HG03097 (cell line): ENCODE measurements around the gene P3H1.

Experiments
- ATAC-seq: cut with Tn5 transposase; IDR thresholded peaks from one replicate; pipeline ENCODE4 v1.9.1; 2021; ENCODE audit not compliant: unreplicated experiment, low FRiP score

The P3H1 gene

DNA sequence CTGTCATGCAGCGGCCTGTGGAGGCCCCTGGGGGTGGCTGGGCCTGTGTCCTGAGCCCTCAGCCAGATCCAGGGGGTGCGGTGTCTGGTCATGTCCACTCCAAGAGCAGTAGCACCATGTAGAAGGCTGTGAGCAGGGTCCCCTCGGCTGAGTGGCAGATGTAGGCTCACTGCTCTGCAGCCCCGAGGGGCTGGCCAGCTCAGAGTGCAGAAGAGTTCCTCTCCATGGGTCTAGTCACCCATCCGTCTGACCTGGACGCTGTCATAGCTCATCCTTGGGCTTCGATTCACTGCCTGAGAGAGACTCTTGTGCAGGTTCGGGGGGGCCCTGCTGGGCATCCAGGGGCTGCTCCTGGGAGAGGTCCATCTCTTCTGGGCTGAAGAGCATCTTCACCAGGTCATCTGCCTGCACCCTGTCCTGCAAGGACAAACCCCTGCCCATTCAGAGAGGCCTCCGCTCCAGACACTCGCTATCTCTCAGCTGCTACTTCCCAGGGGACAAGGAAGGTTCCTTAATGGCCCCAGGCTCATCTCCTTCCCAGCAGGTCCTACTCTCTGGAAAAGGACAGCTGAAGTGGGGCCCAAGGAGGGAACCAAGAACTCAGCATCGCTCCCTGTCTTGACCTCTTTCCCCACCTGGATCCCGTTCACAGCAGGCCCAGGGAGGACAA lies 20.3 kb downstream of the P3H1 start:
- no peak for ATAC-seq

DNA sequence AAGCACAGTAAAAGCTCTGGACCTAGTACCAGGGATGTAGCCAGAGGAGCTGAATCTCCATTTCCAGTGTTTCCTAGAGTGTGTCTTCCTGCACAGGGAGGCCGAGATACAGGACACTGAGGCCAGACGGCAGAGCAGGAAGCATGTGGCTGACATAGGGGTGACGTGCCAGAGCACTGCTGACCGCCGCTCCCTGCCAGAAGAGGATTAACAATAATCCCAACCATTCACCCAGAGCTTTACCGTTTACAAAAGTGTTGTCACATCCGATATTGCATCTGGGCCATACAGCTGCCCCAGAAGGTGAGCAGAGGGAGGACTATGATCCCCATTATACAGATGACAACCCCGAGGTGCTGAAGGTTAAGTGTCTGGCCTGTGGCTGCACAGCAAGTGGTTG lies 21.0 kb downstream of the P3H1 start:
- ATAC-seq = no peak

DNA sequence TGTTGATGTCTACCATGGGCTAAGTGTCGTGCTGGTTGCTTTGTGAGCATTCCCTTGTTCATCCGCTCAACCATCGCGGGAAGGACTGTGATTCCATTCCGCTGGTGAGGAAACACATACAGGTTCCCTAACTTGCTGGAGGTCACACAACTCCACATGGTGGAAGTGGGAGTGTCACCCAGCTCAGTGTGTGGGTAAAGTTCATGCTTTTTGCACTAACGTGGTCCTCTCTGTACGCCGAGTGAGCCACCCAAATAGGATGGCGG lies 22.7 kb downstream of the P3H1 start:
- ATAC-seq = no peak

DNA sequence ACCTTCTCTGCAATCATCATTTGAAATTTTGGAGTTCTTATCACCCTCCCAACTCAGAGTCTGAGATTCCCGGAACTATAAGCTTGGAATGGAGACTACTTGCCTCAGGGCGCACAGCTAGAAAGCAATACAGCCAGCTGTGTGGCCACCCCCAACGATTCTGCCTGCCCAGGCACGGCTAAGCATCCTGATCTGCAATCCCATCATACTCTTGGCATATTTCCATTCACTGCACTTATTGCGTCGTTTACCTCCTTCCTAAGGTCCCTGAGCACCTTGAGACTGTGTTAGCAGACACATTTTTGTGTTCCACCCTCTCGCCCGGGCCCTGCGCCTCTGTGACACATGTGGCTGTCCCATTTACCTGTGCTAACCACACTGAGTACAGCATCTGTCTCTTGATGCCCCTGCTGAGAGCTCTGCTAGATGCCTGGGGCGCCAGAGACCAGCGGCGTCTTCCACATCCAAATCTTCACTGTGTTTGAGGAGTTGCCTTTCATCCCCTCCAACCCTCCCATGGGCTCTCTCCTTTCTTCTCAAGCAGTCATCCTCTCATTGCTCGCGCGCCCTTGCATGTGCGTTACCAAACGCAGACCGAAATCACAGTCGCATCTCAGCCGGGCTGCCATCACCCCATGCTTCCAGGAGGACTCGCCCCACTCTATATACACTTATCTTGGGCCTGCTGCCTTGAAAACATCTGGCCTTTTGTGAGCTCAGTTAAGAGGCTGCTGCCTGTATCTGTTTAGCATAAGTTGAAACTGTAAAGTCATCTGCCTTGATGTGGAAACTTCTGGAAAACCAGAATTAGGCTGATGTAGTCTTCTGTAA lies 23.3 kb downstream of the P3H1 start:
- ATAC-seq = no peak

DNA sequence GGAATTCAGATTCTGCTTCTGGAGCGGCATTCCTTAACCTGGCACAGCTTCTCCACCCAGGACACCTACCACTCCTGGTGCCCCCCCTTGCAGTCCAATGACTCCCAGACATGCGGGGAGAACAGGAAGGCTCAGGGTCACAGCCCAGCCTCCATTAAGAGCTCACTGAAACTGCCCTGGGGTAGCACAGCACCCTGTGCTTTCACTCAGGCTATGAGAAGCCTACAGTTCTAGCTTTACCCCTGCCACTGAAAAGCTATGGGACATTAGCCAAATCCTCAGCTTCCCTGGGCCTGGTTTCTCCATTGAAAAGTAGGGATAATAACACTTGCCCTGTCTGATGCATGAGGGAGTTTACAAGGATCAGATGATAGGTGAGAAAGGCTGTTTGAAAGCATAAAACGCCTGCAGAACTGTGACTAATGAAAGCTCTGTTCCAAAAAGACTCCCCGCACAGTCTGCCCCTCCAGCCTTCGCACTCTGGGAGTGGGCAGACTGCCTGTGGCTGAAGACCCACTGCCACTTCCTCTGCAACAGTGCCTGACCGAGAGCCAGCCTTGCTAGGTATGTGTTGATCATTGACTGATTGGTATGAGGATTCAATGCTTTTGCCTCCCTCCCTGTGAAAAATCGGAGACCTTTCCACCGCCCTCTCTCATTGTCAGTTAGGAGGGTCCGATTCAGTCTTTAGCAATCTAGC lies 24.1 kb downstream of the P3H1 start:
- ATAC-seq = no peak

DNA sequence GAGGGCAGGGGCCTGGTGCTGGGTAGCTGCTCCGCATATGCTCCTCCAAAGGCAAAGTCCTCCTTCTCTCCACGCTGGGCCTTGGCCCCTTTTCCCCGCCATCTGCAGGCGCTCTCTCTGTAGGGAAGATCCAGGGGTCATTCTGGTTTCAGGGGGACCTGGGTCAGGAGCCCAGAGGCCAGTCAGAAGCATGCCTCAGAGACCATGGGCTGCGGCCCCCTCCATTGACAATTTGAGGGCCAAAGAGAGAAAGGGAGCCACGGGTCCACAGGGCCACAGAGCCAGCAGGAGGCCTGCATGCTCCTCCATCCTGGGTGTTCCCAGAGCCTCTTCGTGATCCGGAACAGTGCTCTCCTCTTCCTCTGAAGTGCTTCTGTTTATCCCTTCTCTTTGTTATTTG lies 24.7 kb downstream of the P3H1 start:
- ATAC-seq = no peak

DNA sequence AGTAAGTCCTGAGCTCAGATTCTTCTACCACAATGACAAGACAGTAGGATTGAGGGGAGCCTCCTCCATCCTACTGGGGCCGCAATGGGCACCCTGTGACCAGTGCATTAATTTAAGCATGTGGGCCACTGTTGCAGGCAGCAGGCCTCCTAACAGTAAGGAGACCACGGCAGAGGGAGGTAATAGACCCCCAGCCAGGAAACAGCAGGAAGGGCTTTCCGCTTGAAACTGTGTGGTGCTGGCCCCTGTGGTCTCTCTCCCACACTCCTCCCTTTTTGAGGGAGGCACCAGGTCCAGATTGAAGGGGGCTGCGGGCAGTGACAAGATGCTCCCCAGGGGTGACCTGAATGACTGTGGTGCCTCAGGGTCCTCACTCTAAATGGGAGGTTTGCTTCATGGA lies 25.1 kb downstream of the P3H1 start:
- no peak for ATAC-seq

DNA sequence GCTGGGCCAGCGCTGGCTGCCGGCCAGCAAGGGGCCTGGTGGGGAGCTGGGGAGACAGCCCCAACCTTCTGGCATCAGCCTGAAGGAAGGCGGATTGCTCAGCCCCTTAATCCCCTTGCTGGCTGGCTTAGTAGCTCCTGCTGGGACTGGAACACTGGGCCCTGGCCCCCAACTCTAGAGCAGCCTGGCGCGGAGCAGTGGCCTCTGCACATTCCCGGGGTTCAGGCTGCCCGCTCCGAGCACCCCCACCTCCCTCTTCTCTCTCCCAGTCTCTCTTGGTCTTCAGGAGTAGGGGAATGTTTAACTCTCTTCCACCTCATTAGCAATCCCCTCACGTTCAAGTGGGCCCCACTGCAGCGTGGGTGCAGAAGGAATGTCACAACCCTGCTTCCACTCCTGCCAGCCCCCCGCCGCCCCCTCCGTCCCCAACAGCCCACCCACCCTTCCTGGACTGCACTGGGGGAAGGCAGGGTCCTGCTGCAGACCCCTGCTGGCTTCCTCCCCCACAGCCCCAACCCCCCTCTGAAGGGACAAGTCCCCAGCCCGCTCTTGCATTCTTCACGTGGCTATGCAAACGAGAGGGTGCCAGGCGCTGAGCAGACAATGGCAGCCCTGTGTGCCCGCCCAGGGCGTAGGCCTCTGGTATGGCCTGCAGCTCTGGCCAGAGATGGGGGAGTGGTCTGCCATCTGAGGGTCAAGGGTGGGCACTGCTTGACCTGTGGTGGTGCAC lies 25.8 kb downstream of the P3H1 start:
- ATAC-seq = no peak

DNA sequence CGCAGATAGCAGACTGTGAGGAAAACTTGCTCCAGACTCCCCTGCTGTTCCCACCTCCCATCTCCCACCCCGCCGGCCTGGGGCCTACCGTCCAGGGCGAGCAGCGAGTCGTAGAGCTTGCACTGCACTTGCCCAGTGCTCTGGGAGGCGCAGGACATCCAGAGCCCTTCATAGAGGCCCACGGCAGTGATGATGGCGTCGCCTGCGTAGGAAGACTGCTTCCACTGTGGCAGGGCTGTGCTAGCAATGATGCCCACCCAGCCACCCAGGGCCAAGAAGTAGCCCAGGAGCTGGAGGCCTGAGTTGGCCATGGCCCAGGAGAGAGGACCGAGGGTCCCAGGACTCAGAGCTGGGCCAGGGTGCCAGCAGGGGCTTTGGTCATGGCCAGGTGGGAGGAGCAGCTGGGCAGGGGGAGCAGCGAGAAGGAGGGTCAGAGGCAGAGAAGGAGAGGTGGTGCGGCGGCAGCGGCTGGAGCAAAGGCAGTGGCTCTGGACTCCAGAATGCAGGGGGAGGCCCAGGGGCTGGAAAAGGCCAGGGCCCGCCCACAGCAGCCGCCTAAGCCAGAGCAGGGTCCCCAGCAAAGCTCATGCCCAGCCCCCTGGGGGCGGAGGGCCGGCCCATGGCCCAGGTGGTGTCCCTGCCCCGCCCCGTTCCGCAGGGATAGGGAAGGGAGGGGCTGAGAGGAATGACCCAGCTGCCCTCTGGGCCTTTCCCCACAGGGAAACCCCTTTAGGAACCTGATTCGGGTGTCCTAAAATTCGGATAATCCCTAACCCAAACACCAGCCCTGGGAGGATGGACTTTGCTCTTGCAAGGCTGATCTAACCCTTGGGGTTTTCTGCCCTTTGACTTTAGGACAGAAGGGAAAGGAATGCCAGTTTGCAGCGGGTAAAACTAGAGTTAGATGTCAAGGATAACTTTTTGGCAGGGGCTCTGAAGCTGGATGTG lies 26.8 kb downstream of the P3H1 start, which contains the start of gene CLDN19:
TSS of gene CLDN19 (minus strand) at position 484 of the 948 bp plus-strand sequence. CDS start at position 311, 173 bp downstream.
- ATAC-seq = no peak

DNA sequence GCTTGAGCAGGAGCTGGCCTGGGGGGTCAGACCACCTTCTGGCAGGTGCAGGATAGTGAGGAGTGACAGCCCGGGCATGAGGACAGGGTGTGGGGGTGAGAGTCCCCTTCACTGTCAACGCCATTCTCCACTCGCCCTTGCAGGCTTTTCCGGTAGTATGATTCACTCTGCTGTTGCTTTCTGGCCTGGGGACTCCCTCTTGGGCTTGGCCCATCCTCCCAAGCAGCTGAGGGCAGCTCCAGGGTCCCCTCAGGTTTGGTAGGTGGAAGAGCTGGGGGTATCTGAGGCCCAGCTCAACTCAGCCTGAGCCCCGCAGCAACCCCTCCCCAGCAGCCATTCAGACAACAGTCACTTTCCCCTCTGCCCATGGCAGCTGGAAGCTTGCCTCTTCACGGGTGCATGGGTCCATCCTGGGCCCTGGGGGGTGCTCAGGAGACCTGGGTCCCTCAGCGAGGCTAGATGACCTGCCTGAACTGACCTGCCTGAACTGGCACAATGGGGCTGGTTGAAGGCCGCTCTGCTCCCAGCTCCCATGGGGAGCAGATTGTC lies 28.1 kb downstream of the P3H1 start:
- ATAC-seq = no peak

DNA sequence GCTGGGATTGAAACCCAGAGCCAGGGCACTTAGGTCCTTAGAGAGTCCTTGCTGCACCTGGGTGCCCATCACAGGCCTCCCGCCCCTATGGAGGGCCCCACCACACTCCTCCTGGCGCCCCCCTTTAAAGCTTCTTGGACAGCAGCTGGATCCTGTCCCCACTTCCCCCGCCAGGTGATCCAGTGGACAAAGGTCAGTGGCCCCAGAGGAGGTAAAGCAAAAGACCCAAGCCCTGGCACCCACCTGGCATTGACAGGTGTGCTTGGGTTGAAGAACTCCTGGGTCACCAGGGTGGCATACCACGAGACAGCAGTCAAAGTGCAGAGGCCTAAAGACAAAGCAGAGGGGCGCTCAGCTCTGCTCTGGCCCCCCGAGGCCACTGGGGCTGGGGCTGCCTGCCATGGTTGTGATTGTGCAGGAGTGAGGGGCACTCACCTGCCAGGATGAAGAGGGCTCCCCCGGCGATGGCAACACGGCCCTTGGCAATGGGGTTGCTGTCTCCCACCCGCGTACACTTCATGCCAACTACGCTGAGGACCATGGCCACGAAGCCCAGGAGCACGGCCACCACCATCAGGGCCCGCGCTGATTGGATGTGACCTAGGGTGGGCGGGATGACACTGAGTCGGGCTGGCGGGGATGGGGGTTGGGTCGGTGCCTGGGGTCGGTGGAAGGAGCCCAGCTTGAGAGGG lies 28.7 kb downstream of the P3H1 start:
- ATAC-seq = no peak

DNA sequence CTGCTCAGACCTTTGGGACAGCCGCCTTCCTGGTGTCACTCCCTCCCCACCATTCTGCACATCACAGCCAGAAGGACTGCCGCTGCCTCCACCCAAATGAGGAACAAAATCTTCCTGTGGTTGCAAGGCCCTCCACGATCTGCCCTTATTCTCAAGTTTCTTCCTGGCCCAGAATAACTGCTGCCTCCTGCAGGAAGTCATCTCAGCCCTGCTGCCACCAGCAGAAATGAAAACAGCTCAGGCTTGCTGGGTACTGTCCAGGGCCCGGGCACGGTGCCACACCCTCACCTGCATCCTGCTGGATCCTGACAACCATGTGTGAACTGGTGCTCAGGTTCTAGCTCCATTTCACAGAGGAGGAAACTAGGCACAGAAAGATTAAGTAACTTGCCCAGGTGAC lies 29.6 kb downstream of the P3H1 start:
- no peak for ATAC-seq

DNA sequence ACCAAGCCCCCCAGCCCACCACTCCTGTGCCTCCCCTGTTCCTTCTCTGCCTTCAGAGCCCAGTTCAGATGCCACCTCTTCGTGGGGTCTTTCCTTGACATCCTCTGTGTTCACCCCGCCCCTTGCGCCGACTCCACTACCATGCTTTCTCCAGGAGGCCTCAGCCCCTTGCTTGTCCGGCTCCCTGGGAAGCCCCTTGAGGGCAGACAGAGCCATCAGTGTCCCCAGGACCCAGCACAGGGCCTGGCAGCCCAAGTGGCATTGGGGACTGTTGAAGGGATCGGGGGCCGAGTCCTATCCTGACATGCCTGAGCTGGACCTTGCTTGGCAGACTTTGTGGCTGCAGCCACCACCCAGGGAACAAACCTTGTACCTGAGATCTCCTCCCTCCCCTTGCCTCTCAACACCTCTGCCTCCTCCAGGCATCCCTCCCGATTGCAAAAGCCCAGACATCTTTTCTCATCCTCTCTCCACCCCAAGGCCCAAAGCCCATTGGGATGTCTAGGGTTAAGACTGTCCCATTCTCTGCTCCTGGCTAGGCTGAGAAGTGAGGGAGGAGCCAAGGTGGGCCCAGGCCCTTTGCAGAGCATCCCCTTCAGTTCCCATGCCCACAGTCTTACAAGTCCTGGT lies 30.1 kb downstream of the P3H1 start:
- ATAC-seq = no peak

DNA sequence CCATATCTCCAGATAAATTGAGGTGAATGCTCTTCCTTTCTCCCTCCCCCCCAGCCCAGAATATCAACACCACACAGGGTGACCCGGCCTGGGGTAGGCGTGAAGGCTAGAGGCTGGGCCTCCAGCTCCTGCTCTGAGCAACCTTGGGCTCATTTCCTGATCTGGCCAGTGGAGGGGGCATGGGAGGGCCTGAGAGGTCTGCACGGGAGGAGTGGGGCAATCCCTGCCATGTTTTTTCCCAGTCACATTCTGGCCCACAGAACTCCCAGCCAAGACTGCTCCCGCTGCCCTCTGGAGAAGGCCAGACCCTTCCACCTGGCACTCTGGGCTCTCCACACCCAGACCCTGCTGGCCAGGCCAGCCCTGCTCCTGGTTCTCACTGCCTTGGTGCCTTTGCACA lies 30.7 kb downstream of the P3H1 start:
- no peak for ATAC-seq

DNA sequence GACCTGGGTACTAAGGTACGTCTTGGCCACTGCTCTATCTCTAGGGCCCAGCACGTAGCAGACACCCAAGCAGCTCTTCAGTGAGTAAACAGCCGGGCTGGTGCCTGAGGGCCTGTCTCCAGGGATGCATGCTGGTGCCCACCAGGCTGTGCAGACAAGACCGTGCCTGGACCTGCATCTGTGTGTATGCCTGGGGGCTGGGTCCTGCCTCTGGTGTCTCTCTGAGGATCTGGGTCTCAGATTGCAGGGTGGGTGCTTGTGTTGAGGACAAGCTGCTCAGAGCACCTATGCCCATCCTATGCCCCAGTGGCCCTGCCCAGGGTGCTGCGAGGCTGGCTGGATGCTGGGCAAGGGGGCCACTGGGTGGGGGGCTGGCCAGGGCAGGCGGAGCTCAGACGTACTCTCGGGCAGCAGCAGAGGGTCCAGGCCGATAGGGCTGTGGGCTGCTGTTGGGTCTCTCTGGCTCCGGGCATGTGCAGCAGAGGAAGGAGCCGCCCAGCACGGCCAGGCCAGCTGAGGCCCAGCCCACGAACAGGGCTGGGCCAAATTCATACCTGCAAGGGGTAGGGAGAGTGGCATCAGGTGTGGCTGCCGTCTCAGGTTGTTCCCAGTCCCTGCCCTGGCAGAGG lies 31.2 kb downstream of the P3H1 start:
- no peak for ATAC-seq

DNA sequence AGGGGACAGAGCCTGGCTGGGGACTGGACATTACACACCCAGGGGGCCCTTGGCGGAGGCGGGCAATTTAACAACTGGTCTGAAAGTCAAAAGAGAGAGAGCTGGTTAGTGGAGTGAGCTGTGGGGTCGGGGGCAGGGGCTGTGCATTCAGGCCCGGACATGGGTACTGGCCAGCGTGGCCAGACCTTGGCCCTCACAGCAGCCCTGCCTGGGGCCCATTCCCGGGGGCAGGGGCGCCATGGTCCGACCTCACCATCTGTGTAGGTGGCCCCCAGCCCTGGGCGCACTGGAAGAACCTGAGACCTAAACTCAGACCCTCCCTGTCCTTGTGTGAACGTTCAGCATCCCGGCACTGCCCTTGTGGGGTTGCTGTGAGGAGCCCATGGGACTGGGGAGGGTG lies 31.8 kb downstream of the P3H1 start:
- no peak for ATAC-seq

DNA sequence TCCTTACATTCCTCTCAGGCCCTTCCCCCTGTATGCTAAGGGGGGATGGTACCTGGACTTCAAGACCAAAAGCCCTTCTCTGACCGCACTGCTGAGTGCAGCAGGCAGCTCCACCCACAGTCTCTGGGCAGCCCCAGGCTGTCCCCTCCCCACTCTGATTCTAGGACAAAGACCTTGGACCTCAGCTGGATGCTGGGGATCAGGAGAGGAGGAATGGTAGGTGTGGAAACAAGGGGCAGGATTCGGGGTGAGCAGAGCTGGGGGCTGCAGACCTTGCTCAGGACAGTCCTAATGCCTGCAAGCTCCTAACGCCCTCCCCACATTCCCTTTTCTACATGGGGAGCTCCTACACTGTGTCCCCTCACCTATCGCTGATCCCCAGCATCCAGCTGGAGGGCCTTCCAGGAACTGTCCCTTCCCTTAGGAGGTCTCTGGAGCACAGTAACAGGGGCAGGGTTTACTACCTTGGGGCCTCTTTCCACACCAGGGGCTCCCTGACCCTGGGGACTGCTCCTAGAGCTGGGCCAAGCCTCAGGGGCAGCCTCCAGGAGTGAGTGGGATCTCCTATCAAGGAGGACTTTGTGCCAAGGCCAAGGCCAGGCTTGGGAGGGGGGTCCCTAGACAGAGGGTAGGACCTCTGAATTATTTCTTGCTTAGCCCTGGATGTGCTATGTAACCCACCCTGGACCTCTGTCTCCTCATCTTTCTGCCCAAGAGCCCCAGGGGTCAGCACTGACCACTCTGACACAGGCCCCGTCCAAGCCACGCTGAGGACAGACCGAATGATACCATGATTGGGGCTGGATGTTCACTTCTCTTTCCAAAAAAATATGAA lies 32.4 kb downstream of the P3H1 start:
- ATAC-seq = no peak
